ENCODE measurements around the gene IL19. TPM values are rescaled to one million over a fixed set of nuclear protein-coding genes. Genes with fewer than 3 reads are reported as not detected.
A peak's percentile ranks its signal among the peaks of the same experiment; 100 is the strongest.

The IL19 gene
- total RNA-seq, 1 donor: 1.7 TPM

DNA sequence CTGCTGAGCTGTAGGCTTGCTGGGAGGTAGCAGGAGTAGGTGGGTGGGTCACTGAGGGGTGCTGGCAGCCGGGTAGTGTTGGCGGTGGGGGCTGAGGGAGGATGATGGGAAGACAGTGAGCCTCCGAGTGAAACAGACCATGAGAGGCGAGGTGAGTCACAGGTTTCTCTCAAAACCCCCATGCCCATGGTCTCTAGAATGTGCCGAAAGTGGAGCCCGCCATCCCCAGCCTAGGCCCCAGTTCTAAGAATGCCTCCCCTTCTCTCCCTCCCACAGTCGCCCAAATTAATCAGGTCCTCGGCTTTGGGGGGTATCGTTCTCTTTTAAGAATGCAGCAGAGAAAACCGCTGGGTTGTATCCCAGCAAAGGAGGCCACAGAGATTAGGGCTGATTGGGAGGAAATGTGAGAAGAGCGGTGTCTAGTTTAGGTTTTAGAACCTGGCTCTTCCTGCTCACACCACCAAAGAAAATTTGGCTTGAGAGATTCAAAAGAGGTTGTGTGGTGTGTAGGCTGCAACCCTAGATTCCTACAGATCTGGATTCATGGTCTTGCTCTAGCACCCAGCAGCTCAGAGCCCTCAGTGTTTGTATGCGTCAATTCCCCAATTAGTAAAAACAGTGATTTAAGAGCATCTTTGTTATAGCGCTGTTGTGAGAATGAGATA lies 27.7 kb upstream of the IL19 start:
- no peak overlapping the region for H3K4me3 ChIP-seq (ENCODE audit: low read depth, low read length)
- DNase-seq (ENCODE audit: low read depth): no peak
- TF ChIP-seq, protein P1, sequence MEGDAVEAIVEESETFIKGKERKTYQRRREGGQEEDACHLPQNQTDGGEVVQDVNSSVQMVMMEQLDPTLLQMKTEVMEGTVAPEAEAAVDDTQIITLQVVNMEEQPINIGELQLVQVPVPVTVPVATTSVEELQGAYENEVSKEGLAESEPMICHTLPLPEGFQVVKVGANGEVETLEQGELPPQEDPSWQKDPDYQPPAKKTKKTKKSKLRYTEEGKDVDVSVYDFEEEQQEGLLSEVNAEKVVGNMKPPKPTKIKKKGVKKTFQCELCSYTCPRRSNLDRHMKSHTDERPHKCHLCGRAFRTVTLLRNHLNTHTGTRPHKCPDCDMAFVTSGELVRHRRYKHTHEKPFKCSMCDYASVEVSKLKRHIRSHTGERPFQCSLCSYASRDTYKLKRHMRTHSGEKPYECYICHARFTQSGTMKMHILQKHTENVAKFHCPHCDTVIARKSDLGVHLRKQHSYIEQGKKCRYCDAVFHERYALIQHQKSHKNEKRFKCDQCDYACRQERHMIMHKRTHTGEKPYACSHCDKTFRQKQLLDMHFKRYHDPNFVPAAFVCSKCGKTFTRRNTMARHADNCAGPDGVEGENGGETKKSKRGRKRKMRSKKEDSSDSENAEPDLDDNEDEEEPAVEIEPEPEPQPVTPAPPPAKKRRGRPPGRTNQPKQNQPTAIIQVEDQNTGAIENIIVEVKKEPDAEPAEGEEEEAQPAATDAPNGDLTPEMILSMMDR (IDR thresholded peaks at IDR 0.05; ENCODE audit: insufficient read depth, low read depth, low read length): no peak

DNA sequence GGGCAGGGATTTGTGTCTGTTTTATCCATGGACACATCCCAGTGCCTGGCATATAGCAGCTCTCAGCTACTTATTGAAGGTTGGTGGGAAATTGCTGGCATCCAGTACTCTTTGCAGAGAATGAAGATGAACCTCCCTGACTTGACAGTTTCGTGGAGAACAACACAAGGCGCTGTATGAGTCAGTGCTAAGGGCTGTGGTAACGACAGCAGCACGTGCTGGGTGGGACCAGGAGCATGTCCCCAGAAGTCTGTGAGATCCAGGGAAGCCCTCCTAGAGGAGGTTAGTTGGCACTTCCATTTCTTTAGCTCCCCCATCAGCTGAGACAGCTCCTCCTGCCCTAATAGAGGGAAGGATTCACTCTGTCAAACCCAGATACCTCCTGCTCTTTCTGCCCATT lies 25.9 kb upstream of the IL19 start:
- no peak overlapping the region for H3K4me3 ChIP-seq (ENCODE audit: low read depth, low read length)
- TF ChIP-seq, protein P1 (IDR thresholded peaks at IDR 0.05; ENCODE audit: insufficient read depth, low read depth, low read length): no peak
- DNase-seq (ENCODE audit: low read depth): peak; percentile 30

DNA sequence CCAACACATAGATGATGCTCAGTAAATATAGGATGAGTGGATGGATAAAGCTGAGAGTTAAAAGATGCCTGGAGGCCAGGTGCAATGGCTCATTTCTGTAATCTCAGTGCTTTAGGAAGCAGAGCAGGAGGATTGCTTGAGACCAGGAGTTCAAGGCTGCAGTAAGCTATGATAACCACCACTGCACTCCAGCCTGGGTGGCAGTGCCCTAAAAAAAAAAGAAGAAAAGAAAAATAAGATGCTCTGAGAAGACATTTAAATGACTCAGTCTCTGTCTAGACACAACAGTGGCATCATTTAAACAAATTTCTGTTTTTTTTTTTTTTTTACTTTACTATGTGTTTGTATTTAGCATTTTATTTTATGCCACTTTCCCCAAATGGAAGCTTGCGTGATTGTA lies 25.3 kb upstream of the IL19 start:
- no peak for DNase-seq (ENCODE audit: low read depth)
- TF ChIP-seq, protein P1 (IDR thresholded peaks at IDR 0.05; ENCODE audit: insufficient read depth, low read depth, low read length): no peak
- no peak overlapping the region for H3K4me3 ChIP-seq (ENCODE audit: low read depth, low read length)

DNA sequence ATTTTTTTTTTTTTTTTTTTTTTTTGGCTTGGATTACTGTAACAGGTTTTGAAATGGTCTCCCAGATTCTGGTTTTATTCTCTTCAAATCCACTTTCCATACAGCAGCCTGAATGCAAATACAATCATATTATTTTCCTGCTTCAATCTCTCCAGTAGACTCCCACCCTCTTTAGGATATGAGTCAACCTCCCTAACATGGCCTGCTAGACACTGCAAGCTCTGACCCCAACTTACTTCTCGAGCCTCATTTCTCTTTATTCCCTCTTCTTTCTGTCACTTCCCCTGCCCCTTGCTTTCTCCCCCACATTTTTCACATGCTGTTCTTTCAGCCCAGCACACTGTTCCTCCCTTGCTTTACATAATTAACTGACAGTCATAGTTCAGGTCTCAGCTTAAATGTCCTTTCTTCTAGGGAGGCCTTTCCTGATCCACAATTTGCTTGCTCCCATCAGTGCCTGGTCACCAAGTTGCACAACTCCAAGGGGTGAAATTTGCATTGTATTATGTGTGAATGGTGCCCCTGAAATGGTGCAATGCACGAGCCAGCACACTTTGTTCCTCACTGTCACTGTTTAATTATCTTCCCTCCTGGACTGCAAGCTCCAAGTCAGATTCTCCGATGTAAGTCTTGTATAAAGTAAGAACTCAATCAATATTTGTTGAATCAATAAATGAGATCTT lies 22.1 kb upstream of the IL19 start:
- DNase-seq (ENCODE audit: low read depth): peak; percentile 9
- no peak overlapping the region for H3K4me3 ChIP-seq (ENCODE audit: low read depth, low read length)
- TF ChIP-seq, protein P1 (IDR thresholded peaks at IDR 0.05; ENCODE audit: insufficient read depth, low read depth, low read length): no peak

DNA sequence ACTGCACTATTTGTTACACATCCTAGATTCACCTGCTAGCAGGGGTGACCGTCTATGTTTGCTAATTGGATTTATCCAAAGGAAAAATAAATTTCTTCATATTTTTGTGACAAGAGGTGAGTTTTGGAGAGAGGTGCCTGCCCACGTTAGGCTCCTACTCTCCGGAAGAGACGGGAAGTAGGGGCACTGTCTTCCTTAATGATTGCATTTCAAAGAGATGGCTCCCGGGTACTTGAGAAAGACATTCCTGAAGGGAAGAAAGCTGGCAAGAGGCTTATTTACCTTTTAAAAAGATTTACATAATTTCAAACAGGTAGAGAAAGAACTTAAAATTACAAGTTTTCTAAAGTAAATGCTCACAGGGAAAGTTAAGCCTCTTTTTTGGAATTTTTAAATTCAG lies 18.7 kb upstream of the IL19 start:
- H3K4me3 ChIP-seq (ENCODE audit: low read depth, low read length): no peak overlapping the region
- TF ChIP-seq, protein P1 (IDR thresholded peaks at IDR 0.05; ENCODE audit: insufficient read depth, low read depth, low read length): no peak
- DNase-seq (ENCODE audit: low read depth): no peak

DNA sequence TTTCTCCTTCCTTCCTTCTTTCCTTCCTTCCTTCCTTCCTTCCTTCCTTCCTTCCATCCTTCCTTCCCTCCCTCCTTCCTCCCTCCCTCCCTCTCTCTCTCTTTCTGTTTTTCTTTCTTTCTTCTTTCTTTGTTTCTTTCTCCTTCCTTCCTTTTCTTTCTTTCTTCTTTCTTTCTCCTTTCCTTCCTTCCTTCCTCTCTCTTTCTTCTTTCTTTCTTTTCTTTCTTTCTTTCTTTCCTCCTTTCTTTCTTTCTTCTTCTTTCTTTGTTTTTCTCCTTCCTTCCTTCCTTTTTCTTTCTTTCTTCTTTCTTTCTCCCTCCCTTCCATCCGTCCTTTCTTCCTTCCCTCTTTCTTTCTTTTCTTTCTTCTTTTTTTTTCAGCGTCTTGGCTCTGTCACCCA lies 18.1 kb upstream of the IL19 start:
- H3K4me3 ChIP-seq (ENCODE audit: low read depth, low read length): no peak overlapping the region
- DNase-seq (ENCODE audit: low read depth): no peak
- TF ChIP-seq, protein P1 (IDR thresholded peaks at IDR 0.05; ENCODE audit: insufficient read depth, low read depth, low read length): no peak
